Cardiac muscle cell (in vitro differentiated cells and primary cell): ENCODE results near the gene JARID2. TPM values are rescaled to one million over a fixed set of nuclear protein-coding genes. Genes with fewer than 3 reads are reported as not detected.

ENCODE experiments used
- DNase-seq, 2 donors: peaks; one replicate each; pipeline versions ENCODE4 v3.0.0 to v3.0.0-alpha.2; 2010 to 2017; ENCODE audit warnings: low read depth in 1 of 2, low spot score in 1 of 2
- H3K27ac ChIP-seq: fragments of 200-600 bp; sonication (generic); 2 replicates; pipeline ENCODE4 v1.5.1; 2016
- H3K27me3 ChIP-seq: fragments of 200-600 bp; sonication (generic); 2 replicates; pipeline ENCODE4 v1.6.0; 2016; ENCODE audit warnings: control low read depth
- H3K36me3 ChIP-seq: fragments of 200-600 bp; sonication (generic); 2 replicates; pipeline ENCODE4 v1.5.1; 2016; ENCODE audit warnings: control low read depth
- H3K4me1 ChIP-seq: fragments of 200-600 bp; sonication (generic); 2 replicates; pipeline ENCODE4 v1.8.1; 2017; ENCODE audit warnings: low read depth, mild to moderate bottlenecking, mixed run types
- H3K4me3 ChIP-seq: fragments of 200-600 bp; sonication (generic); 2 replicates; pipeline ENCODE4 v1.5.1; 2016; ENCODE audit warnings: mild to moderate bottlenecking
- H3K9me3 ChIP-seq: fragments of 200-600 bp; sonication (generic); 2 replicates; pipeline ENCODE4 v1.5.1; 2017; ENCODE audit warnings: low read depth, mild to moderate bottlenecking, control low read depth
- CTCF ChIP-seq: IDR thresholded peaks from 2 replicates; pipeline ENCODE4 v1.5.1; 2012; ENCODE audit warnings: low read depth, mild to moderate bottlenecking, low read length
- polyA plus RNA-seq: library from polyadenylated mRNA; unstranded; fragments of >200 nt; fragmentation: Nextera tagmentation; extraction: Ambion mirVana; gene quantifications from 2 replicates; pipeline ENCODE4 v1.2.1, GENCODE V29; 2016
- total RNA-seq: library from RNA; depleted of rRNA; stranded (reverse); fragments of >200 nt; gene quantifications from 2 replicates; pipeline ENCODE4 v1.2.3, GENCODE V29; 2016

Gene JARID2
- total and polyA plus RNA-seq, 2 experiments from 2014 or later: 9.7 to 26.4 TPM

GRCh38 chr6:15476631-15477380 lies 230.9 kb downstream of the JARID2 start:
- peaks cover 12% of the 10 kb centered on the region for H3K4me1 ChIP-seq
- H3K4me3 ChIP-seq: no peak overlapping the region
- no peak for DNase-seq
- H3K27me3 ChIP-seq: no peaks in the 10 kb centered on the region
- TF ChIP-seq CTCF: no peak
- no peaks in the 10 kb centered on the region for H3K36me3 ChIP-seq
- no peaks in the 10 kb centered on the region for H3K9me3 ChIP-seq
- no peak overlapping the region for H3K27ac ChIP-seq

- Histone ChIP-seq H3K4me3 (no peak overlapping the region), H3K36me3 (no peaks in the 10 kb centered on the region), H3K4me1 (peaks cover 19% of the 10 kb centered on the region), H3K27ac (no peak overlapping the region), H3K9me3 (no peaks in the 10 kb centered on the region), H3K27me3 (no peaks in the 10 kb centered on the region)
- DNase-seq: no peak
- no peak for TF ChIP-seq CTCF
Observed at GRCh38 chr6:15477746-15478145, 231.9 kb downstream of the JARID2 start.

- H3K9me3 ChIP-seq: no peaks in the 10 kb centered on the region
- TF ChIP-seq CTCF: no peak
- peaks cover 25% of the 10 kb centered on the region for H3K4me1 ChIP-seq
- no peak overlapping the region for H3K4me3 ChIP-seq
- H3K27ac ChIP-seq: no peak overlapping the region
- no peaks in the 10 kb centered on the region for H3K36me3 ChIP-seq
- no peaks in the 10 kb centered on the region for H3K27me3 ChIP-seq
- DNase-seq: no peak
Observed at GRCh38 chr6:15479761-15480160, 233.9 kb downstream of the JARID2 start.

GRCh38 chr6:15480525-15480924 lies 234.7 kb downstream of the JARID2 start:
- H3K27ac ChIP-seq: no peak overlapping the region

GRCh38 chr6:15481390-15482291 lies 235.8 kb downstream of the JARID2 start:
- no peak for DNase-seq
- Histone ChIP-seq H3K27ac (no peak overlapping the region), H3K27me3 (no peaks in the 10 kb centered on the region), H3K9me3 (no peaks in the 10 kb centered on the region), H3K4me1 (peaks cover 25% of the 10 kb centered on the region), H3K4me3 (no peak overlapping the region), H3K36me3 (no peaks in the 10 kb centered on the region)
- no peak for TF ChIP-seq CTCF

More at GRCh38 chr6:15480525-15480924, 234.7 kb downstream of the JARID2 start:
- no peaks in the 10 kb centered on the region for H3K27me3 ChIP-seq
- peaks cover 25% of the 10 kb centered on the region for H3K4me1 ChIP-seq
- H3K4me3 ChIP-seq: no peak overlapping the region
- no peak for DNase-seq
- no peaks in the 10 kb centered on the region for H3K9me3 ChIP-seq
- no peak for TF ChIP-seq CTCF
- no peaks in the 10 kb centered on the region for H3K36me3 ChIP-seq
